ENCODE results near the gene CCNY.

The CCNY gene

GRCh38 chr10:35359056-35359455, 22.7 kb downstream of the CCNY start:
- DNase-seq = no peak

DNA sequence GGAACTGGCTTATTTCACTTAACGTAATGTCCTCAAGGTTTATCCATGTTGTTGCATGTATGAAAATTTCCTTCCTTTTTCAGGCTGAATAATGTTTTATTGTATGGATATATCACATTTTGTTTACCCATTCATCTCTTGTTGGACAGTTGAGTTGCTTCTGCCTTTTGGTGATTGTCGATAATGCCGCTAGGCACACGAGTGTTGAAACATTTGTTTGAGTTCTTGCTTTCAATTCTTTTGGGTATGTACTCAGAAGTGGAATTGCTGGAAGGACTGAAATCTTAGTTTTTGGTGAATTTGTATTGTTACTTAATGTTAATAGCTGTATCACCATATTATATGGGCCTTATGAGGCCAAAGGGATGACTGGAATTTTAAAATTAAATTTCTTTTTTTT, 23.6 kb downstream of the CCNY start:
- no peak for DNase-seq

GRCh38 chr10:35362701-35363350, 26.5 kb downstream of the CCNY start:
- no peak for DNase-seq

- no peak for DNase-seq
These were observed 27.3 kb downstream of the CCNY start for GRCh38 chr10:35363587-35363986.

DNA sequence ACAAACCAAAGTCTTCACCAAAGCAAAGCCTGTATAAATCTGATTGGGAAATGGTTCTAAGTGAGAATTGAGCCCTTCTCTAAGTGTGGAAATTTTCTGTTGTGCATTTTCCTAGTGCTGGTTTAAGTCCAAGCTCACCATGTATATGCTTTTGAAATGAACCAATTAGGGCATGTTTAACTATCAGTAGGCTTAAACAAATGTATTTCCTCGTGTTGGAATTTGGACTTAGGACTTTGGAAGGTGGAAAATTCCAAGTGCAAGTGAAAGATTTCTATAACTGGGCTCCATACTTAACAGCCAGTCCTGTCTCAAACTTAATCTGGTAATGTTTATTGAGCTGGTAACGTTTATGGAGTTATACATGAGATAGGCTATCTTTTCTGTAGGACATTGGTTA, 28.5 kb downstream of the CCNY start:
- DNase-seq = no peak

DNA sequence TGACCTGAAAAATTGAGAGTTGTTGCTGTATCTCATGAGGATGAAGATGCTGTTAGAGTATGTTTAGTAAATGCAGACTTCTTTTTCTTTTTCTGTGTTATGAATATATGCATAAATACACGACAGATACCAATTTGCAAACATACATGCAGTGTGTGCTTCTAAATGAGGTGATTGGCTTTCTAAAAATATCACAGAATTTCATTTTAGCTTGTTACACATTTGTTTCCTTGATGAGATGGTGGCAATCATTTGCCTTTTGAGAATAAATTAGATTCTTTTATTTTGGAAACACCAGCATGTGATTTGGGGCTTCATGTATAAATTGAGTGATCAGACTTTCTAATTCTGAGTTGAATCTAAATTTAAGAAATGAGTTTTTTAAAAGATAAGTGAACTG, 29.7 kb downstream of the CCNY start:
- DNase-seq = no peak

DNA sequence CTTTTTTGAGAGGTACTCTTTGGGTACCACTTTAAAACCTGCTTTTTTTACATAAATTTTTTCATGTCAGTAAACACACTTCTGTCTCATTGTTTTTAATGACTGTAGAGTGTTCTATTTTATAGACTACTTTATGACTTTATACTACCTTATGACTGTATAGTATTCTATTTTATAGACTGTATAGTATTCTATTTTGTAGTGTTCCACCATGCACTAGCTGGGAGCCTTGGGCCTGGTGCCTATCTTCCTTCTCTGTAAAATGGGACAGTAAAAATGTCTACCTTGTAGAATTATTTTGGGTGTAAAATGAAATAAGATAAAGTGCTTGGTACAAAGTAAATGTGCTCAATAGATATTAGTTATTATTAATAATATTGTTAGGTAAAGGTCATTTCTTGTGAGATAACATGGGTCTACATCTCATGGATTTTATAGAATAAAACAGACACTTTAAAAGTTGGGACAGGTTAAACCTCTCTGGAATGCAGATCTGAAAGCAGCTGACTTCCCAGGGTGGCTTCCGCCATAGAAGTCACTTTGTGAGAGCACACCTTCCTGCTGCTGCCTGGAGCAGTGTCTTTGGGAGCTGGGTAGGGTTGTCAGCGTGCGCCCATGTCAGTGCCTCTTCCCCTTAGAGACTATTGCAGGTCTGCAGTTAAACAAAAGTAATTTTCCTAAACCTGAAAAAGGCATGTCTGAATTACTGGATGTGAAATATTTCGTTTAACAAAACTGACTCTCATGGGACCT, 31.0 kb downstream of the CCNY start:
- DNase-seq = no peak

DNA sequence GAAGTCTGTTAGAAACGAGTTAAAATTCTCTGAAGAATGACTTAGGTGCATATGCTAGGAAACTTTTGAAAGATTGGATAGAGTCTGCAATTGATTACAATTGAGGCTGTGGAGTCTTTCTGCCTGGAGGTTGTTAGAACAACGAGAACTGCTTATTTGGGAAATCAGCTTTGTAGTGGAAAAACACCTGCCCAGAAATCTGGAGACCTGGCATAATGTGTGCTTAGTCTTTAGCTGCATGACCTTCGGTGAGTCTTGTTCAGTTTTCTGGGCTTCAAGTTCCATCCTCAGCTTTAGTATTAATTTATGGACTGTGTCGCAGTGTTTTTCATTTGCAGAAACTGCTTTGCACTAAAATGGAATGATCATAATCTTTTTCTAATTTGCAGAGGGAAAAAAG, 31.7 kb downstream of the CCNY start:
- no peak for DNase-seq

- DNase-seq = no peak
These were observed 32.3 kb downstream of the CCNY start for GRCh38 chr10:35368485-35369048.

GRCh38 chr10:35369049-35369611, 32.8 kb downstream of the CCNY start:
- DNase-seq = no peak

DNA sequence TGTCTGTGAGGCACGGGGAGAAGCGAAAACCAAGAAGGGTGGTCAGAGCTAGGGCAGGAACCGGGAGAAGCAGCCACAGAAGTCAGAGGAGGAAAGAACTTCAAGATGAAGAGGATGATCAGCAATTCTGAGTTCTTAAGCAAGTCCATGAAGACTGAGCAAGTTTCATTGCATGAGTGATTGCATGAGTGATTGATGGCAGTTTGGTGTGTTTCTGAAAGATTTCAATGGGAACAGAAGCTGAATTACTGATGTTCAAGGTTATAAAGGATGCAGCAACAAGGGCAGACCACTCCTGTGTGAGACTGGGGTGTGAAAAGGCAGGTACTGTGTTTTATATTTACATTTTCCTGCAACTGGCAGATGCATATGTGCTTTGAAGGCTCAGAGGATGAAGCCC, 35.4 kb downstream of the CCNY start:
- DNase-seq = no peak

- peak; percentile 7 for DNase-seq
These were observed 36.0 kb downstream of the CCNY start for GRCh38 chr10:35372329-35372728.

- DNase-seq = no peak
These were observed 38.9 kb downstream of the CCNY start for GRCh38 chr10:35375091-35375765.

- peak; percentile 10 for DNase-seq
These were observed 40.9 kb downstream of the CCNY start for GRCh38 chr10:35377050-35377728.

DNA sequence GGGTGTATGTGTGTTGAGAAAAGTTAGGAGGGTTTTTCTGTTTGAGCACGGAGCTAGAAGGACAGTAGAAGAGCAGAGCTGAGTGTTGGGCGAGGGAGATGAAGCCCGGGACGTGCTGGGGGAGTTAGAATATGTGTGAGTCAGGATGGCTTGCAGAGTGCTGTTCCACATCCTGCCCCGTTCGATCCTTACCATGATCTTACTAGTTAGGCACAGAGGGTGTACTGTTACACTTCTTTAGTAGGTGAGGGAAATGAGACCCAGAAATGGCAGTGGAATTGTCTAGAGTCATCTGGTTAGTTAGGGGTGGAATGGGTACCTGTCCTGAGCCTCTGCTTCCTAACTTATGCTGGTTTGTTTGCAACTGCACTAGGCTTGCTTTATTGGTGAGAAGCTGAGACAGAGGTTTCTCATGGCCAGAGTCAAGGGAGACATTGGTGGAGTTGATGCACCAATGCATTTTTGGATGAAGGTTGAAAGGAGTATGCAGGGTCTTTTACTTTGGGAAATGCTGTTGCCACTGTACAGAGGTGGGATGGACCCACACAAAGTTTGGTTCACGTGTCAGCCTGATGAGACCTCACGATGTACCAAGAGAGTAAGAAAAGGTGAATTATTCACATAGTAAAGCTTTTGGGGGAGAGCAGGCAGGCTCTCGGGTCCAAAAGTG, 42.4 kb downstream of the CCNY start:
- DNase-seq = no peak

DNA sequence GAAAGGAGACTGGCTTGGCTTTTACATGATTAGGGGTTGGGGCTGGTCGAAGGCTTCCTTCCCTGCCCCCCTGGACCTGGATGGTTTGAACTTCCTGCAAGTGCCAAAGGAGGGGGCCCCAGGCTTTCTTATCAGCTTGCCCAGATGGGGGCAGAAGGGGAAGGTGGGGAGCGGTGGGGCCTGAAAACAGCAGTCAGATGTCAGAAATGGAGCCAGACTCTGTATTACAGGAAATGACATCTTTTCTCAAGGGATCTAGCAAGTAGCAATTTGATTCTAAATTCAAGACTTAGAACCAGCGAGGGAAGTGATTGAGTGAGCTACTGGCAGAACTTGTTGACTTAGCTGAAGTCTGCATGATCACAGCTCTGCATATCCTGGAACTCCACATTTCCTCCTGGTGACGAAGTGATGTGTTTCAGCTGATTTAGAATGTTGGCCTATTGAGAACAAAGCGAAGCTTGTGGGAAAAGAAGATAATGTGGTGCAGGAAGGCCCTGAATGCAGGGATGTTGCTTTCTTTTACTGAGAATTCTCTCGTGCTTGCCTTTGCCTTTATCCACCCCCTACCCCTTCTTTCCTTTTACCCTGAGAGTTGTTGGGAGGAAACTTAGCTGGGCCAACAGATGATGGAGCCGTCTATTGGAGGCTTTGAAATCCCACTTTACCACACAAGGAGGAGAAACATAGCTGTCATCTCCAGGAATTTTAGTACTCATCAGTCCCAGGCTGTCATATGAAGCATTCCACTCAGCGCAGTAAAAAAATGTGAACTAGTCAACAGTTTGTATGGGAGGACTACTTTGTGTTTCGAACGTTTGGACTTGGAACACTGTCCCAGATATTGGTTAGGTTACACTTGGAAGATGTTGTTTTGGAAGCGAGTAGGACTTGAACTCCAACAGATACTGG, 43.2 kb downstream of the CCNY start:
- peak; percentile 43 for DNase-seq

- no peak for DNase-seq
These were observed 45.8 kb downstream of the CCNY start for GRCh38 chr10:35382096-35382495.

DNA sequence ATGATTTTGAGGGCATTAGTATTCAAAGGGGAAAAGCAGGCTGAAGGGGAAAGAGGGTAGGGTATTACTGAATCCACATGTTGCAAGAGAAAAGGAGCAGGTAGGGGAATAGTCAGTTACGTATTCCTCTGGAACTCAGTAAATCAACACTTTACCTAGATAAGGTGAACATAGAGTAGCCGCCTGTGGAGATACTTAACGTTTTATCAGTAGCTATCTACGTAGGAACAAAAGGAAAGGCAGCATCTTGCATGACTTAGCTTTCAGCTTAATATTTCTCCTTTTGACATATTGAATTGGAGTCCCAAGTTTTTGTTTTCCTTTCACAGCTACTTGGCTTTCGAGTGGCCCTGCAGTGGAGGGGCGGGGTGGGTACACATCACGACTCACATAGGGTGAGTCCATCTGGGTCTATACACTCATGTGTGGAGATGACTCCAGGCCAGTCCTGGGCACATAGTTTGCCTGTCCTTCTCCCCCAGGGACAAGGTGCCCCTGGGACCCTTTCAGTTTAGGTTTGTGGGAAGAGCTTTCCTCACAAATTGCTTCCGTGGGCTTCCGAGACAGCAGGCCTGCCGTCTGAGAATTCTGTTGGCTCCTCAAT, 48.1 kb downstream of the CCNY start:
- DNase-seq = peak; percentile 6

GRCh38 chr10:35386594-35387174, 50.4 kb downstream of the CCNY start:
- DNase-seq = peak; percentile 78

- peak; percentile 63 for DNase-seq
These were observed 51.5 kb downstream of the CCNY start for GRCh38 chr10:35387768-35388167.
